Erythroblast (primary cell): ENCODE data around the gene HSPA8.

Source experiments
- DNase-seq, 2 experiments: peaks; one replicate each; lab custom pipeline; 2025; lab: John Stamatoyannopoulos, UW
- GATA1 ChIP-seq: IDR thresholded peaks from 2 replicates; pipeline ENCODE4 v1.6.1; 2011; ENCODE audit warnings: low read depth, mild to moderate bottlenecking, control low read depth, low read length, moderate library complexity
- POLR2A ChIP-seq: IDR thresholded peaks from 2 replicates; pipeline ENCODE4 v1.6.1; 2011; ENCODE audit warnings: mild to moderate bottlenecking, low read length

Gene HSPA8

DNA sequence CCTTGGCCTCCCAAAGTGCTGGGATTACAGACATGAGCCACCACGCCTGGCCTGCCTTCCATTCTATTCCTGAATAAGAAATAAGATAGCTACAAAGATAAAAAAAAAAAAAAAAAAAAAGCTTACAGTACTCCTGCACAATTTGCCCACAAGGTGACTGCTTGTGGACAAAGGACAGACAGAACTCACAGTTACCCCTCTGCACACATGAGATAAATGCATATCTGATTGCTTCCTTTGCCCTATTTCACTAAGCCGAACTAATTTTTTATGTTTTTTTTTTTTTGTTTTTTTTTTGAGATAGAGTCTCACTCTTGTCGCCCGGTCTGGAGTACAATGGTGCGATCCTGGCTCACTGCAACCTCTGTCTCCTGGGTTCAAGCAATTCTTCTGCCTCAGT, 23.6 kb upstream of the HSPA8 start:
- DNase-seq = peak in 1 of 2 experiments; percentile 42
- TF ChIP-seq POLR2A = no peak
- no peak for TF ChIP-seq GATA1

DNA sequence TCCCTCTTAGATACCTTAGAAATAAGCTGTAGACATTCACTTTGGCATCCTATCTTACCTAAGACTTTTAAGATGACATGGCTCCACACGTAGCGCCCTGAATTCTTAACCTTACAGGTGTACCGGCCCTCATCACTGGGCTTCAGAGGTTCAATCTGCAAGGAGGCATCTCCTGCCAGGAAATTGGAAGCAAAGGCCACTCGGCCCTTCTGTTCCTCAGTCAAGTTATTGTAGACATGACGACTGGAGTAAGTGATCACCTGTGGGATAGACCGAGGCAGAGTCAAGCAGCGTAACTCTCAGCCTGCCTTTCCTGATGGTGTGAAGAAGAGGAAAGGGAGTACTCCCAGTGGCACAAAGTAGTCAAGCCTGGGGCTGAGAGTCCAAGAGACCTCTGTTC, 22.5 kb upstream of the HSPA8 start:
- TF ChIP-seq GATA1 (no peak), POLR2A (no peak)
- DNase-seq = no peak

DNA sequence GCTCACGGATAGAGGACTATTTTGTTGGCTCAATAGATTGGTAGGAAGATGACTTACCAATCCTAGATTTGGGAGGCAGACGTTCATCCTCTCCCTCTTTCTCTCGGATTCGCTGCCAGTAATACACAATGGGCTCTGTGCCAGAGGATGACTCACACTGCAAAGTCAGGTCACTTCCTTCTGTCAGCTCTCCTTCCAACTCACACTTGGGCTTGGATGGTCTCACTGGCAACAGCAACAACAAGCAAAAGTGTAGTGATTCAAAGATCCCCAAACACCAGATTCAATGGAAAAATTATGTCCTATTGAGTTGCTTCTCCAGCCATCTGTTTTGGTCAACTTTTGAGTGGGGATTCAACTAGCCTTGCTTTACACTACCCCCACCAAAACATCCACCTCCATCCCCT, 21.7 kb upstream of the HSPA8 start:
- TF ChIP-seq POLR2A (no peak), GATA1 (no peak)
- DNase-seq = peak; percentile 50 to 82

DNA sequence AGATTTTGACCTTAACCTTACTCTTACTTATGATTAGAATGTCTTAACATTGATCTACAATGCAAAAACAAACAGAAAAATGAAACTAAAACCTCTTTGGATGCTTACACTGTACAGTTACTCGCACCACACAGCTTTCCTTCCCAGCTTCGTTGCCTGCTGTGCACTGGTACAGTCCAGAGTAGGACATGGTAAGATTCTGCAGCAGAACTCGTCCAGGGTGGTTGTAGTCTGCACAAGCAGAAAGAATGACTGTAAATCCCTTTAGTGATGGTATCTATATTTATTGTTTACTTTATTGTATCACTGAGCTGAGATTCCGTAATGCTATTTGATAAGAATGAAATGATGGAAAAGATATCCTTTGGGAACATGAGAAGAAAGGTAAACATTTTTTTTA, 21.0 kb upstream of the HSPA8 start:
- DNase-seq = no peak
- no peak for TF ChIP-seq GATA1
- TF ChIP-seq POLR2A = no peak

DNA sequence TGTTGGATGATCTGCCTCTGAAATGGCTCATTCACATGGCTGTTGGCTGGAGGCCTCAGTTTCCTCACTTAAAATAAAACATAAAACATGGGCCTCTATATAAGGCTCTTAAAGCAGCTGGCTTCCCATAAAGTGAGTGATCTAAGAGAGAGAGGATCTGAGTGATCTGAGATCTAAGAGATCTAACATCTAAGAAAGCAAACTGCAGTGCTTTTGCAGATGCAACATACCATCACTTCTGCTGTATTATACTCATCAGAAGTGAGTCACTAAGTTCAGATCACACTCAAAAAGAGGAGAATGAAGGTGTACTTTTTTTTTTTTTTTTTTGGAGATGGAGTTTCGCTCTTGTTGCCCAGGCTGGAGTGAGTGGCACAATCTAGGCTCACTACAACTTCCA, 18.1 kb upstream of the HSPA8 start:
- no peak for TF ChIP-seq GATA1
- no peak for TF ChIP-seq POLR2A
- DNase-seq = no peak

DNA sequence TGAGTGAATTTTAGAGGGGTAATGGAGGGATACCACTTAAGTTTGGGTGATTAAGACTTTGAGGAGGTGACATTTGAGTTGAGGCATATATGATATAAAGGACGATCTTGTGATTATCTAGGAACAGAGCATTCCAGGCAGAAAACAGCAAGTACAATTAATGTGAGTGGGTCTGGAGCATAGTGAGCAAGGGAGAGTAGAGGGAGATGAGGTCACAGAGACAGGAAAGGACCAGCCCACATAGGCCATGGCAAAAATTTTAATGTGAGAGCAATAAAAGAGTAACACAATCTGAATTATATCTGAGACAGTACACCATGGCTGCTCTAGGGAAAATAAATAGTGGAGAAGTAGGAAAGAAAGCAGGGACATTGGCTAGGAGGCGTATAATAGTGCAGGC, 14.5 kb upstream of the HSPA8 start:
- no peak for DNase-seq

DNA sequence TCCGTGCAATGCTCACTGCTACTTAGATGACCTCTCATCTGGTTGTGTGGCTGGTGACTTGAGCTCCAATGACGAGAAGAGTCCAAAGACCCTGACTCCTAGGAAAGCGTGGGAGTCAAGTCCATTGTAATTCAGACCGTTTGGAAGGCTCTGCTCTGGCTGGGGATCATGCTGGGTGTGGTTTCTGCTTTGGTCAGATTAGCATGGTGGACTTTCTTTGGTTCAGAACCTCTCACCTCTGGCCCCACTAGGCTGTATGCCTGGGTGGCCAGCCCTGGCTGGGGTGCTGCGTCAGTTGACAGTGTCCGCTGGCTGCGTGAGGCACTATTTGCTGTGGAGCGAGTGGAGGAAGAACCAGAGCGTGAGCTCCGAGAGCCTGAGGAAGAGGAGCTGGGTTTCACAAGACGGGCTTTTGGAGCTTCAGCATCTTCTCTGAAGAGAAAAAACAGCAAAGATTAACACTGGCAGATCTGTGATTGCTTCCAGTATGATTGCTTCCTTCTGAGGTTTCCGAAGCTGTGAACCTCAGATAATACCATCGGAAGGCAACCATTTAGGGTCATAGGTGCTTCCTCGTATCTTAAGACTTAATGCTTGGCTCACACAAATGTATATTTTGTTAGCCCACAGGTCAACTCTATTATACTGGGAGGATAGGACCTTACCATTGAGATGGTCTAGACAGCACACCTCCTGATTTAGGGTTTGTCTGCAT, 11.6 kb upstream of the HSPA8 start:
- no peak for TF ChIP-seq GATA1
- TF ChIP-seq POLR2A = no peak
- no peak for DNase-seq

More for the DNA sequence above, 14.5 kb upstream of the HSPA8 start:
- TF ChIP-seq GATA1 (no peak), POLR2A (no peak)

DNA sequence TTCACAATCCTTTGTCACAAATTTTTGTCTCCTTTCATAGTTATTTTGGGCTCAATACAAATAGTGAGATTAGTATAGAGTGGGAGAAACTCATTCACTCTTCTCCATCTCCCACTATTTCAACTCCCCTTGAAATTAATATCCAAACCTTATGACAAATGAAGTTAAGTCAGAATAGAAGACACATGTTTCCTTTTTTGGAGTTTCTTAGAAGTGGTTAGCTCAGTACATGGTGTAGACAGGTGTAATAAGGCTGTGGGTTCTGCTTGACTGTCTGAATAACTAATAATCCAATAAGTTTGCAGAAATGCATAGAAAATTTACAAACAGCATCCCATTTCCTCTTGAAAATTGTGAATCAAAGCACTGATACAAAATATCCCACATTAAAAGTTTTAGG, 10.8 kb upstream of the HSPA8 start:
- no peak for TF ChIP-seq POLR2A
- TF ChIP-seq GATA1 = no peak
- DNase-seq = no peak

DNA sequence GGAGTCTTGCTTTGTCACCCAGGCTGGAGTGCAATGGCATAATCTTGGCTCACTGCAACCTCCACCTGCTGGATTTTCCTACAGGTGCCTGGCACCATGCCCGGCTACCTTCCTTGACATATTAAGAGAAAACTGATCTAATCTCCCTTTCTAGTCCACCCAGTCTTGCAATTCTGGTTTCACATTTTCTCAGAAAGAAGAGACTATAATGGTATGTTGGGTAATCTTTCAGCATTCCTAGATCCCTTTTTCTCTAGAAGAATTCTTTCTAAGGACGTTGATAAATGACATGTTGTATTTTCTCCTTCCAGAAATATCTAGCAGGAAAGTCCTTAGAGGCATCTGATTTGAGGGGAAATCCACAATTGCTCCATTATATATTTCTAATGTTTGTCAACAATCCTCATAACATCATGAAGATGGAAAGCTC, 10.4 kb upstream of the HSPA8 start:
- no peak for DNase-seq
- TF ChIP-seq GATA1 = no peak
- no peak for TF ChIP-seq POLR2A

DNA sequence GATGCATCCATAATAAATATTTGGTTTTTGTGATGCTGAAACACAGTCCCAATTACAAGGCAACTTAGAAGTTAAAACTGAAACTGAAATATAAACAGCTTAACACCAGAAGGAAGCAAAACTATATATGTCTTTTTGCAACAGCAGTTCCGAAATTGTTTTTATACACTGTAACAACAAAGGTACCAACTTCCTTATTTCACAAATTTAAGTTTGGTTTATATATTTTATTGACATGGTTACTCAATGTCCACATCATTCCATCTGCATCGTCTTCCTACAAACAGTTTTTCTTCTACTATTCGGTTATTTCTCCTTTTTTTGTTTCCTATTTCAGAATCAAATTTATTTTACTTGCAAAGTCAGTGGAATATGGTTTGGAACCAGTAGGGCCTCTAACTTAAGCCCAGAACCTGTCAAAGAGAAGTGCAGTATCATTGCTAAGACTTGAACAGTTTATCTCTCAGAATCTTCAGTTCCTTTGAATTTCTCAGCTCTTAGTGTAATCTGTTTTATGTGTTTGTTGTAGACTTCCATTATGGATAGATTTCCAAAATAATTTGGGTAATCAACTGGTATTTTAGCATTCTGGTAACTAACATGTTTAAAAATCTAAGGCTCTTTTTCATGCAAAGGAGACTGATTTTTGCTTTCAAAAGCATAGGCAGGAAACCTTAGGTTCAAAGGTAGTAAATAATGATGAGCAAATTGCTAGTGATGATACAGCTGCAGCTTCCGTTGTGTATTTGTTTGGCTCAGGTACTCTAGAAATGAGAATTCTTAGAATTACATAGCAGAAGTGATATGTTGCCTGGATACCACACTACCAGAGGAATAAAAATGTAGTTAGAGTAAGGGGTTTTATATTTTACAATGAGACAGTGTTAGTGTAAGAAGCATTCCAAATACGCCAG, 8.2 kb upstream of the HSPA8 start:
- DNase-seq = peak in 1 of 2 experiments; percentile 6
- TF ChIP-seq POLR2A (no peak), GATA1 (no peak)

DNA sequence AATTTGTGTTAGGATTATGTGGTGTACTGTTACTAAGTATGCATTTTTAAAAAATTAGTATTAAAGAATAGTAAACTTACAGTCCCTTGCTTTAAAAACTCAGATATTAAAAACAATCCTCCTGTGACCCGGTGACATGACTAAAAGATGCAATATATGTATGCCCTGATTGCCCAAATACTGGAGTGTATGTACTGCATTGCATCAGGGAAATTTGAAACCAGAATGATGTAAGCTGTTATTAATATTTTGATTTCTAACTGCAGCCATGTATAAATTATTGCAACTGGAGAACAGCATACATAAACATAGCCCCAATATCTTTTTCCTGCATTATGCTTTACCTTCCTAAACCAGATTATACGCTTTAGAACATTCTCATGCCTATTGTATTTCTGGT, 3.7 kb upstream of the HSPA8 start:
- DNase-seq = no peak
- TF ChIP-seq GATA1 = no peak
- no peak for TF ChIP-seq POLR2A

DNA sequence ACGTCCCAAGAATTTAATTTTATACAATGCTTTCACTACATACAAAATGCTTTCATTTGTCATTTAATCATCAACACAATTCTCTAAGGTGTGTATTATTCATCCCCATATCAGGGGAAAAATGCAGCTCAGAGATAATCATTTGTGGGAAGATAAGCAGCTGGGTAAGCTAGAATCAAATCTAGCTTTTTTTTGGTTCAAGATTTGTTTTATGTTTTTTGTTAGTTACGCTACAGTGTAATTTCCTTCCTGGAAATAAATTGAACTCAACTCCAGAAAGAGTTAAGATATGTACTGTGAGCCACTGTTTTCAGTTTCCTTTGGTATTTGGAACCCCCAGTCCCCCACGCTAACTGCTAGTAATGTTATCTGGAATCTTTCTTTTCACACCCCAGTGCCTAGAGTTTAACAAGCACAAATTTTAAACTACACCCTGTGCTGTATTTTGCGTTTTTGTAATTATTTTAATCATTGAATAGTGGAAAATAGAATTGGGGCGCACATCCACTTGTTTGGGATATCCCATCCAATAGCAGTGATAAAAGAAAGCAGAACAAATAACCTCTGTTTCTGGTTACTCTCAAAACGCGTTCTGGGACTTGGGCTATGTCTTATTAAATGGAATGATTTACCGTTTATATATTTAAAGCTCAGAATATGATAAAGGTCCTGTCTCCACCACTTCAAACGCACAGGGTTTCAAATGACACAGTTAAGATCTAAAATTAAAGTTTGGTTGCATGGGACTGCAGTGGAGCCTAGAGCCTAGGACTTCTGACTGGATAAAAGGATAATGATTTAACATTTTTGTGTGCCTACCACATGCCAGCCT, 2.1 kb upstream of the HSPA8 start:
- TF ChIP-seq POLR2A (peak; percentile 17), GATA1 (no peak)
- peak in 1 of 2 experiments; percentile 48 for DNase-seq
